K562 (cell line): ENCODE data around the gene POMP. TPM values are rescaled to one million over a fixed set of nuclear protein-coding genes. Genes with fewer than 3 reads are reported as not detected.

Experiments used
- ERF ChIP-seq: fragments of 450-650 bp; formaldehyde crosslinking; IDR thresholded peaks from 2 replicates; pipeline ENCODE4 v1.4.0; 2020; ENCODE audit warnings: mild to moderate bottlenecking, mixed read lengths
- GABPA ChIP-seq: fragments of 200-800 bp; sonication (Bioruptor generic); conservative IDR thresholded peaks from 2 replicates; pipeline ENCODE4 v1.6.1; 2016; ENCODE audit warnings: low read depth, missing genetic modification characterization, missing compliant biosample characterization
- KAT7 ChIP-seq: sonication (generic); formaldehyde crosslinking; IDR thresholded peaks from 2 replicates; pipeline ENCODE4 v1.8.0; 2022; ENCODE audit warnings: missing genetic modification reagents, mild to moderate bottlenecking, borderline replicate concordance
- KLF1 ChIP-seq: fragments of 450-650 bp; IDR thresholded peaks from 2 replicates; pipeline ENCODE4 v1.6.1; 2016; ENCODE audit warnings: missing genetic modification characterization, missing compliant biosample characterization
- NEUROD1 ChIP-seq: fragments of 150-350 bp; IDR thresholded peaks from 2 replicates; pipeline ENCODE4 v1.6.1; 2014; ENCODE audit warnings: borderline replicate concordance, low read length, low read depth; ENCODE audit not compliant: partially characterized antibody
- NFIC ChIP-seq: fragments of 450-650 bp; IDR thresholded peaks from 2 replicates; pipeline ENCODE4 v1.6.1; 2017; ENCODE audit warnings: mild to moderate bottlenecking, inconsistent platforms
- POLR2B ChIP-seq: fragments of 450-650 bp; IDR thresholded peaks from 2 replicates; pipeline ENCODE4 v1.6.1; 2018; ENCODE audit warnings: low read depth; ENCODE audit not compliant: partially characterized antibody
- RBFOX2 ChIP-seq: fragments of 200-400 bp; formaldehyde crosslinking; IDR thresholded peaks from 2 replicates; pipeline ENCODE4 v1.6.1; 2017; ENCODE audit warnings: low read depth, mild to moderate bottlenecking, low read length, moderate library complexity
- SMAD4 ChIP-seq: fragments of 250-450 bp; sonication (Bioruptor Pico); conservative IDR thresholded peaks from 2 replicates; pipeline ENCODE4 v1.8.0; 2021; ENCODE audit warnings: inconsistent platforms, mild to moderate bottlenecking, moderate library complexity
- TOE1 ChIP-seq, 2 experiments: fragments of 450-650 bp in 1 of 2; sonication (generic) in 1 of 2; formaldehyde crosslinking in 1 of 2; IDR thresholded peaks; 2 replicates each; pipeline versions ENCODE4 v1.7.1 to v1.8.0; 2016 to 2022; ENCODE audit warnings: borderline replicate concordance in 2 of 2, mild to moderate bottlenecking in 2 of 2, antibody characterized with exemption in 1 of 2, inconsistent platforms in 1 of 2, low read depth in 1 of 2, missing genetic modification reagents in 1 of 2, moderate library complexity in 1 of 2
- ZMIZ1 ChIP-seq, 2 experiments: fragments of 150-350 bp in 1 of 2; IDR thresholded peaks; 2 replicates each; pipeline ENCODE4 v1.6.1; 2012 to 2016; ENCODE audit warnings: low read depth in 2 of 2, low read length in 2 of 2, mild to moderate bottlenecking in 1 of 2, moderate library complexity in 1 of 2
- ZNF311 ChIP-seq: fragments of 250-450 bp; sonication (Bioruptor Pico); IDR thresholded peaks from 2 replicates; pipeline ENCODE4 v1.4.0; 2020; ENCODE audit warnings: mild to moderate bottlenecking, moderate library complexity
- polyA plus RNA-seq, 8 experiments: library from polyadenylated mRNA; depleted of rRNA in 4 of 8; stranded (reverse) in 5 of 8; unstranded in 3 of 8; fragments of >200 nt; fragmentation: Nextera tagmentation in 2 of 8; fragmentation: Illumina TruSeq in 1 of 8; extraction: Ambion mirVana in 2 of 8; extraction: Trizol in 1 of 8; gene quantifications; 2 replicates each; pipeline versions ENCODE4 v1.2.1 to v1.2.3, GENCODE V29; 2011 to 2014; ENCODE audit warnings: inconsistent platforms in 1 of 8, missing spikeins in 1 of 8
- total RNA-seq, 7 experiments: library from RNA; depleted of rRNA in 6 of 7; stranded (reverse); fragments of >200 nt in 6 of 7; fragmentation: Illumina TruSeq in 2 of 7; extraction: Trizol in 2 of 7; gene quantifications; 2 replicates each; pipeline versions ENCODE4 v1.2.1 to v1.2.3, GENCODE V29; 2011 to 2021; ENCODE audit warnings: low replicate concordance in 1 of 7
- TF ChIP-seq, protein P1 (sequence below): sonication (generic); formaldehyde crosslinking; IDR thresholded peaks from 2 replicates; pipeline ENCODE4 v1.4.0; 2020; ENCODE audit warnings: mild to moderate bottlenecking, missing genetic modification reagents
- TF ChIP-seq, protein P2 (sequence below): sonication (generic); formaldehyde crosslinking; IDR thresholded peaks from 2 replicates; pipeline ENCODE4 v1.8.0; 2023; ENCODE audit warnings: mild to moderate bottlenecking, missing genetic modification reagents

POMP gene
- total and polyA plus RNA-seq, 9 of the 15 experiments (the other 6 are each of a cell fraction or from before 2014, with no cell fraction given) = 69.2 to 647 (median 118) TPM

DNA sequence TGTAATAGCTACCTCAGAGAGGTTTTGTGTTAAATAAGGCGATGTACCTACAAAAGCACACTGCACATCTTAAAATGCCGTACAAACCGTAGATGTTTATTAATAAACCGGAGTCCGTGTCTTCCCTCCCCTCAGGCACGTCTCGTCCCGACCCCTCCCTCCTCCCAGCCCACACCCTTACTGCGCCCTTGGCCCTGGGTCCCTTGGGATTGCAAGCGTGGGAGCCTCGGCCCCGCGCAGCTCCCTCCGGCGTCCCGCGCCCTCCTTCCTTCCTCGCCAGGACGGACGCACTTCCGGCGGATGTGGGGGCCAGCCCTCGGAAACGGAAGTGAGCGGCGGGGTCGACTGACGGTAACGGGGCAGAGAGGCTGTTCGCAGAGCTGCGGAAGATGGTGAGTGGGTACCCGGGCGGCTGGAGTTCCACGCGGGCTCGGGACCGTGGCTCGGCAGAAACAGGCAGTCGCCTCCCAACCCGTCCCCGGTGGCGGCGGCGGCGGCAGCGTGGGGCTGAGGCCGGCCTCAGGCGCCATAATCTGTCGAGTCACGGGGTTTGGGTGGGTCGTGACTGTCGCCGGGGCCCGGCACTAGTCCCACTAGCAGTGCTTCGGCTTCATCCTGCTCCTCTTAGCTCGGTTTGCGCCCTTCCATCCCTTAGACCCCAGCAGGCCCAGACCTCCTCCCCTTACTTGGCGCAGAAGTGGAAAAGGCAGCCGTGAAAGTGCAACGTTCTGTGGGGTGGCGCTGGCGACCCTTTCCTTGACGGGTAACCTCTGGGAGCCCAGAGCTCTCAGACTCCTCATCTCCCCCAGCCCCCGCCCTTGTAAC, at the start of gene POMP (continued):
- TF ChIP-seq RBFOX2 = peak; percentile 98
- peak; percentile 45; the same call in 1 of the 2 replicates for TF ChIP-seq KLF1 (tag)
- 0 out of 4 replicates have a peak, but pooled peaks of 1 of the 2 experiments have one; percentile 13 for TF ChIP-seq ZMIZ1 (IDR thresholded peaks at IDR 0.05; ENCODE audit: low read depth in 2 of 2, low read length in 2 of 2)
- no peak for TF ChIP-seq NEUROD1
- TF ChIP-seq, protein P1, sequence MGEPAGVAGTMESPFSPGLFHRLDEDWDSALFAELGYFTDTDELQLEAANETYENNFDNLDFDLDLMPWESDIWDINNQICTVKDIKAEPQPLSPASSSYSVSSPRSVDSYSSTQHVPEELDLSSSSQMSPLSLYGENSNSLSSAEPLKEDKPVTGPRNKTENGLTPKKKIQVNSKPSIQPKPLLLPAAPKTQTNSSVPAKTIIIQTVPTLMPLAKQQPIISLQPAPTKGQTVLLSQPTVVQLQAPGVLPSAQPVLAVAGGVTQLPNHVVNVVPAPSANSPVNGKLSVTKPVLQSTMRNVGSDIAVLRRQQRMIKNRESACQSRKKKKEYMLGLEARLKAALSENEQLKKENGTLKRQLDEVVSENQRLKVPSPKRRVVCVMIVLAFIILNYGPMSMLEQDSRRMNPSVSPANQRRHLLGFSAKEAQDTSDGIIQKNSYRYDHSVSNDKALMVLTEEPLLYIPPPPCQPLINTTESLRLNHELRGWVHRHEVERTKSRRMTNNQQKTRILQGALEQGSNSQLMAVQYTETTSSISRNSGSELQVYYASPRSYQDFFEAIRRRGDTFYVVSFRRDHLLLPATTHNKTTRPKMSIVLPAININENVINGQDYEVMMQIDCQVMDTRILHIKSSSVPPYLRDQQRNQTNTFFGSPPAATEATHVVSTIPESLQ (CRISPR knock-in tag) = no peak; the same call in 1 of the 2 replicates
- peak; percentile 80 for TF ChIP-seq POLR2B
- TF ChIP-seq, protein P2, sequence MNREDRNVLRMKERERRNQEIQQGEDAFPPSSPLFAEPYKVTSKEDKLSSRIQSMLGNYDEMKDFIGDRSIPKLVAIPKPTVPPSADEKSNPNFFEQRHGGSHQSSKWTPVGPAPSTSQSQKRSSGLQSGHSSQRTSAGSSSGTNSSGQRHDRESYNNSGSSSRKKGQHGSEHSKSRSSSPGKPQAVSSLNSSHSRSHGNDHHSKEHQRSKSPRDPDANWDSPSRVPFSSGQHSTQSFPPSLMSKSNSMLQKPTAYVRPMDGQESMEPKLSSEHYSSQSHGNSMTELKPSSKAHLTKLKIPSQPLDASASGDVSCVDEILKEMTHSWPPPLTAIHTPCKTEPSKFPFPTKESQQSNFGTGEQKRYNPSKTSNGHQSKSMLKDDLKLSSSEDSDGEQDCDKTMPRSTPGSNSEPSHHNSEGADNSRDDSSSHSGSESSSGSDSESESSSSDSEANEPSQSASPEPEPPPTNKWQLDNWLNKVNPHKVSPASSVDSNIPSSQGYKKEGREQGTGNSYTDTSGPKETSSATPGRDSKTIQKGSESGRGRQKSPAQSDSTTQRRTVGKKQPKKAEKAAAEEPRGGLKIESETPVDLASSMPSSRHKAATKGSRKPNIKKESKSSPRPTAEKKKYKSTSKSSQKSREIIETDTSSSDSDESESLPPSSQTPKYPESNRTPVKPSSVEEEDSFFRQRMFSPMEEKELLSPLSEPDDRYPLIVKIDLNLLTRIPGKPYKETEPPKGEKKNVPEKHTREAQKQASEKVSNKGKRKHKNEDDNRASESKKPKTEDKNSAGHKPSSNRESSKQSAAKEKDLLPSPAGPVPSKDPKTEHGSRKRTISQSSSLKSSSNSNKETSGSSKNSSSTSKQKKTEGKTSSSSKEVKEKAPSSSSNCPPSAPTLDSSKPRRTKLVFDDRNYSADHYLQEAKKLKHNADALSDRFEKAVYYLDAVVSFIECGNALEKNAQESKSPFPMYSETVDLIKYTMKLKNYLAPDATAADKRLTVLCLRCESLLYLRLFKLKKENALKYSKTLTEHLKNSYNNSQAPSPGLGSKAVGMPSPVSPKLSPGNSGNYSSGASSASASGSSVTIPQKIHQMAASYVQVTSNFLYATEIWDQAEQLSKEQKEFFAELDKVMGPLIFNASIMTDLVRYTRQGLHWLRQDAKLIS (CRISPR knock-in tag) = 0 out of 2 replicates have a peak, but pooled peaks have one; percentile 60
- no peak for TF ChIP-seq ZNF311 (CRISPR knock-in tag)
- TF ChIP-seq GABPA (tag) = peak; percentile 98
- TF ChIP-seq TOE1 (IDR thresholded peaks at IDR 0.05; ENCODE audit: borderline replicate concordance) = 0 out of 2 replicates have a peak, but pooled peaks have one; percentile 39
- no peak for TF ChIP-seq TOE1 (CRISPR knock-in tag; IDR thresholded peaks at IDR 0.05; ENCODE audit: borderline replicate concordance, low read depth)
- TF ChIP-seq SMAD4 = peak; percentile 46; the same call in 1 of the 2 replicates
- 0 out of 2 replicates have a peak, but pooled peaks have one; percentile 57 for TF ChIP-seq ERF (CRISPR knock-in tag)
- 0 out of 2 replicates have a peak, but pooled peaks have one; percentile 32 for TF ChIP-seq KAT7 (CRISPR knock-in tag)
- peak; percentile 31 for TF ChIP-seq NFIC
